GM10847 (cell line): ENCODE measurements around the gene ABCA6.

ENCODE experiments used
- POLR2A ChIP-seq: IDR thresholded peaks from 2 replicates; pipeline ENCODE4 v1.6.1; 2011; ENCODE audit not compliant: insufficient read length; ENCODE audit errors: extremely low read depth

ABCA6 gene

GRCh38 chr17:69044371-69044770, 97.3 kb downstream of the ABCA6 start:
- TF ChIP-seq POLR2A: no peak

- no peak for TF ChIP-seq POLR2A
Measured at GRCh38 chr17:69043098-69043734, 98.5 kb downstream of the ABCA6 start.

GRCh38 chr17:69042308-69042707, 99.4 kb downstream of the ABCA6 start:
- TF ChIP-seq POLR2A: no peak

GRCh38 chr17:69031839-69032238, 109.9 kb downstream of the ABCA6 start:
- TF ChIP-seq POLR2A: no peak

- TF ChIP-seq POLR2A: no peak
Measured at GRCh38 chr17:69030169-69030568, 111.5 kb downstream of the ABCA6 start.
